Measurements from ENCODE around the gene MCC. TPM values are rescaled to one million over a fixed set of nuclear protein-coding genes. Genes with fewer than 3 reads are reported as not detected.

The MCC gene
- total RNA-seq, 4 donors from 2014 or later = 6.8 to 11.9 (median 9.0) TPM

GRCh38 chr5:113219695-113220094 is 268.6 kb downstream of the MCC start:
- Histone ChIP-seq H3K9me3 (no peaks in the 10 kb centered on the region), H3K4me3 (no peak overlapping the region), H3K27ac (peak overlapping the region in 1 of 4 donors; percentile 80), H3K4me1 (peaks cover 21 to 59% of the 10 kb centered on the region in 2 donors), H3K36me3 (no peaks in the 10 kb centered on the region), H3K27me3 (no peaks in the 10 kb centered on the region)
- no peak for DNase-seq
- intact Hi-C loops (cut with DNase I; ENCODE audit: low total_unique reads) (no loop called here), in situ Hi-C loops (cut with MboI; ENCODE audit: low sequenced_read_pairs in 4 of 4) (no loop called here)
- TF ChIP-seq POLR2A (IDR thresholded peaks at IDR 0.05) = no peak
- TF ChIP-seq, protein P1, sequence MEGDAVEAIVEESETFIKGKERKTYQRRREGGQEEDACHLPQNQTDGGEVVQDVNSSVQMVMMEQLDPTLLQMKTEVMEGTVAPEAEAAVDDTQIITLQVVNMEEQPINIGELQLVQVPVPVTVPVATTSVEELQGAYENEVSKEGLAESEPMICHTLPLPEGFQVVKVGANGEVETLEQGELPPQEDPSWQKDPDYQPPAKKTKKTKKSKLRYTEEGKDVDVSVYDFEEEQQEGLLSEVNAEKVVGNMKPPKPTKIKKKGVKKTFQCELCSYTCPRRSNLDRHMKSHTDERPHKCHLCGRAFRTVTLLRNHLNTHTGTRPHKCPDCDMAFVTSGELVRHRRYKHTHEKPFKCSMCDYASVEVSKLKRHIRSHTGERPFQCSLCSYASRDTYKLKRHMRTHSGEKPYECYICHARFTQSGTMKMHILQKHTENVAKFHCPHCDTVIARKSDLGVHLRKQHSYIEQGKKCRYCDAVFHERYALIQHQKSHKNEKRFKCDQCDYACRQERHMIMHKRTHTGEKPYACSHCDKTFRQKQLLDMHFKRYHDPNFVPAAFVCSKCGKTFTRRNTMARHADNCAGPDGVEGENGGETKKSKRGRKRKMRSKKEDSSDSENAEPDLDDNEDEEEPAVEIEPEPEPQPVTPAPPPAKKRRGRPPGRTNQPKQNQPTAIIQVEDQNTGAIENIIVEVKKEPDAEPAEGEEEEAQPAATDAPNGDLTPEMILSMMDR (IDR thresholded peaks at IDR 0.05 in 4 of 5, conservative IDR thresholded peaks at IDR 0.05 in 1 of 5) = no peak
- no peak for ATAC-seq

DNA sequence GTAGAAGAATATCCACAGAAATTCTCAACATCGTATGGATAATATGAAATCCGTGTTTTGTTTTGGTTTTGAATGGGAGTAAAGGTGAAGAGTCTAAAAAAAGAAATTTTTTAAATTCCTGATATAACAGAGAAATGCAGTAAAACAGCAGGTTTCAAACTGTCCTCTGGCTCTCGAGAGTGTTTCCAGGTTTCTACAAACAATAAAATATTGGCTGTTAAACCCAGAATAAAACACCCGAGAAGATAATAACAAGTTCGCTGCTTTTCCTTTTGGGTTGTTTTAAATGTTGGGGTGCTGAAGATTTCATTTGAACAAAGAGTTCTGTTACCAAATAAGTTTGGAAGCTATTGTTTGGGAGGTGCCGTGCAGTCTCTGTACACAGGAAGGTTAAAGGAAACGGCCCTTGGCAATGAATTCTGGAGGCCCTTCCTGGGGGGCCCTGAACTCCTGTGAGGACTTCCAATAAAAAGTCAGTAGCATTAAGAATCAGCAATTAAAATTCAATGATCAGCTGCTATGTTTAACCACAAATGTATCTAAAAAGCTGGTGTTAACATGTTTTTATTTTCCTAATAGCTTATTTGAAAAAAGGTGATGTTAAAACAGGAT is 269.2 kb downstream of the MCC start:
- peaks cover 19 to 55% of the 10 kb centered on the region in 2 donors for H3K4me1 ChIP-seq
- ATAC-seq = peak in 1 of 2 donors; percentile 34

GRCh38 chr5:113218200-113218599 is 270.1 kb downstream of the MCC start:
- TF ChIP-seq POLR2A (IDR thresholded peaks at IDR 0.05) = no peak
- TF ChIP-seq, protein P1 (IDR thresholded peaks at IDR 0.05 in 4 of 5, conservative IDR thresholded peaks at IDR 0.05 in 1 of 5) = no peak
- H3K27ac ChIP-seq = peak overlapping the region; percentile 3 to 80 (median 30)
- H3K36me3 ChIP-seq = no peaks in the 10 kb centered on the region
- H3K9me3 ChIP-seq = no peaks in the 10 kb centered on the region
- intact Hi-C loops (cut with DNase I; ENCODE audit: low total_unique reads) (no loop called here), in situ Hi-C loops (cut with MboI; ENCODE audit: low sequenced_read_pairs in 4 of 4) (no loop called here)
- peak overlapping the region in 2 of 4 donors; percentile 19 to 25 for H3K4me3 ChIP-seq
- ATAC-seq = peak in 1 of 2 donors; percentile 50
- H3K27me3 ChIP-seq = no peaks in the 10 kb centered on the region
- DNase-seq = no peak
- peaks cover 15 to 47% of the 10 kb centered on the region in 2 donors for H3K4me1 ChIP-seq

More for the DNA sequence above, 269.2 kb downstream of the MCC start:
- Histone ChIP-seq H3K4me3 (peak overlapping the region in 1 of 4 donors; percentile 19), H3K36me3 (no peaks in the 10 kb centered on the region), H3K9me3 (no peaks in the 10 kb centered on the region), H3K27me3 (no peaks in the 10 kb centered on the region), H3K27ac (peak overlapping the region; percentile 5 to 80 (median 40))
- no peak for TF ChIP-seq POLR2A (IDR thresholded peaks at IDR 0.05)
- intact Hi-C loops (cut with DNase I; ENCODE audit: low total_unique reads) (no loop called here), in situ Hi-C loops (cut with MboI; ENCODE audit: low sequenced_read_pairs in 4 of 4) (no loop called here)
- DNase-seq = no peak

GRCh38 chr5:113217619-113218184 is 270.6 kb downstream of the MCC start:
- ATAC-seq = peak in 1 of 2 donors; percentile 67
- no peak for TF ChIP-seq POLR2A (IDR thresholded peaks at IDR 0.05)
- TF ChIP-seq, protein P1 (IDR thresholded peaks at IDR 0.05 in 4 of 5, conservative IDR thresholded peaks at IDR 0.05 in 1 of 5) = no peak
- H3K36me3 ChIP-seq = no peaks in the 10 kb centered on the region
- H3K27ac ChIP-seq = peak overlapping the region; percentile 3 to 80 (median 36)
- intact Hi-C loops (cut with DNase I; ENCODE audit: low total_unique reads) = no loop called here
- no peaks in the 10 kb centered on the region for H3K27me3 ChIP-seq
- DNase-seq = no peak
- H3K9me3 ChIP-seq = no peaks in the 10 kb centered on the region
- peak overlapping the region in 2 of 4 donors; percentile 19 to 25 for H3K4me3 ChIP-seq
- peaks cover 15 to 46% of the 10 kb centered on the region in 2 donors for H3K4me1 ChIP-seq
- in situ Hi-C loops (cut with MboI; ENCODE audit: low sequenced_read_pairs in 4 of 4) = no loop called here

DNA sequence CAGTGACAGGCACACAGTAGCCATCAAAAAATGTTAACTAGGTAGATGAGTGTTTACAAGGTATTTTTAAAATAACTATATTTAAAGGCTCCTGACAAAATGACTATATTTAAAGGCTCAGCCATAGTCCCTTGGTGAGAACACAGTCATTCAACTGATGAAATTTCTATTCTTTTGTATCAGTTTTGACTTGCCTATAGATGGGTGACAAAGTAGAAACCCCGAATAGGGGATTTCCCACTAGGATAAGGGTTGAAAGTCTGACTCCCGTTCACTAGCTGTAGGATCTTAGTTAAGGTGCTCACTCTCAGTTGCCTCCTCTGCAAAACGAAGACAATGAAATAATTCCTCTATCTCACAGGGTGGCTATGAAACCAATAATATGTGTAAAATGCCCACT is 271.7 kb downstream of the MCC start:
- no peak for TF ChIP-seq POLR2A (IDR thresholded peaks at IDR 0.05)
- TF ChIP-seq, protein P1 (IDR thresholded peaks at IDR 0.05 in 4 of 5, conservative IDR thresholded peaks at IDR 0.05 in 1 of 5) = no peak
- H3K4me1 ChIP-seq = peaks cover 18 to 54% of the 10 kb centered on the region in 2 donors
- H3K9me3 ChIP-seq = no peaks in the 10 kb centered on the region
- in situ Hi-C loops (cut with MboI; ENCODE audit: low sequenced_read_pairs in 4 of 4) = no loop called here
- intact Hi-C loops (cut with DNase I; ENCODE audit: low total_unique reads) = no loop called here
- H3K36me3 ChIP-seq = no peaks in the 10 kb centered on the region
- no peaks in the 10 kb centered on the region for H3K27me3 ChIP-seq
- no peak overlapping the region for H3K4me3 ChIP-seq
- DNase-seq = no peak
- peak overlapping the region in 1 of 4 donors; percentile 80 for H3K27ac ChIP-seq
- ATAC-seq = no peak
